Stomach (tissue), 4 donors: ENCODE measurements around the gene METTL24.
A peak's percentile ranks its signal among the peaks of the same experiment; 100 is the strongest.

Experiments
- CTCF ChIP-seq, 7 experiments: fragments of 450-650 bp in 4 of 7; fragments of 200-600 bp in 3 of 7; sonication (generic) in 3 of 7; IDR thresholded peaks; one replicate each; pipeline ENCODE4 v1.5.1; 2016 to 2019; ENCODE audit warnings: antibody characterized with exemption in 7 of 7, control low read depth in 2 of 7, mild to moderate bottlenecking in 1 of 7
- EP300 ChIP-seq: sonication (generic); formaldehyde crosslinking; IDR thresholded peaks from one replicate; pipeline ENCODE4 v1.6.1; 2017; ENCODE audit warnings: antibody characterized with exemption
- POLR2A ChIP-seq, 4 donors: fragments of 450-650 bp; IDR thresholded peaks; one replicate each; pipeline ENCODE4 v1.6.1; 2016; ENCODE audit warnings: antibody characterized with exemption in 4 of 4, control low read depth in 2 of 4, mild to moderate bottlenecking in 1 of 4, moderate library complexity in 1 of 4
- POLR2AphosphoS5 ChIP-seq, 3 donors: sonication (generic); formaldehyde crosslinking; IDR thresholded peaks; one replicate each; pipeline ENCODE4 v1.6.1; 2016; ENCODE audit warnings: antibody characterized with exemption in 3 of 3

- TF ChIP-seq EP300: no peak
- no peak for TF ChIP-seq CTCF (IDR thresholded peaks at IDR 0.05)
- TF ChIP-seq POLR2A (IDR thresholded peaks at IDR 0.05): no peak
- TF ChIP-seq POLR2AphosphoS5 (IDR thresholded peaks at IDR 0.05): peak in 1 of 3 donors; percentile 34
Measured at GRCh38 chr6:110389689-110390382, 31.7 kb upstream of the METTL24 start.
